Measurements from ENCODE around the gene FAM135A. TPM values are rescaled to one million over a fixed set of nuclear protein-coding genes. Genes with fewer than 3 reads are reported as not detected.
A peak's percentile ranks its signal among the peaks of the same experiment; 100 is the strongest.

FAM135A gene
- total and polyA plus RNA-seq, 2 of the 13 experiments (the other 11 are each of a cell fraction or from before 2014, with no cell fraction given): 26.9 to 31.5 TPM

GRCh38 chr6:70551566-70551965 is 138.3 kb downstream of the FAM135A start:
- H3K4me2 ChIP-seq (ENCODE audit: low read depth, low read length): no peak overlapping the region
- no peaks in the 10 kb centered on the region for H3K9me3 ChIP-seq (ENCODE audit: low read length)
- no peaks in the 10 kb centered on the region for H4K20me1 ChIP-seq (ENCODE audit: insufficient read depth, low read length)
- DNase-seq (ENCODE audit: low spot score) (no peak), FAIRE-seq (no peak), ATAC-seq (peak; percentile 68)
- H3K9ac ChIP-seq (ENCODE audit: insufficient read depth, low read depth, low read length): no peak overlapping the region
- intact Hi-C loops (cut with micrococcal nuclease; ENCODE audit: unreplicated experiment) (no loop called here), in situ Hi-C loops (cut with HindIII; ENCODE audit: extremely low pct_ligation_motif_present, low pct_unique_long_range_greater_than_20kb) (no loop called here)
- no peak for TF ChIP-seq CREBL2 (CRISPR knock-in tag; IDR thresholded peaks at IDR 0.05; ENCODE audit: borderline replicate concordance)
- TF ChIP-seq ZNF513 (CRISPR knock-in tag; conservative IDR thresholded peaks at IDR 0.05): no peak
- TF ChIP-seq ZBTB3 (CRISPR knock-in tag; IDR thresholded peaks at IDR 0.05; ENCODE audit: borderline replicate concordance, low read depth): no peak
- peak; percentile 29; the same call in 1 of the 2 replicates for TF ChIP-seq CTCF (CRISPR knock-in tag; IDR thresholded peaks at IDR 0.05)
- TF ChIP-seq STAG1 (CRISPR knock-in tag; IDR thresholded peaks at IDR 0.05): peak; percentile 40; the same call in 1 of the 2 replicates
- TF ChIP-seq PPARG (CRISPR knock-in tag; conservative IDR thresholded peaks at IDR 0.05): no peak
- TF ChIP-seq XBP1 (CRISPR knock-in tag; IDR thresholded peaks at IDR 0.05): no peak
- no peak for TF ChIP-seq KDM5B (CRISPR knock-in tag; IDR thresholded peaks at IDR 0.05; ENCODE audit: borderline replicate concordance)
- no peak for TF ChIP-seq KLF12 (CRISPR knock-in tag; IDR thresholded peaks at IDR 0.05; ENCODE audit: borderline replicate concordance)
- no peak for TF ChIP-seq SMAD1 (CRISPR knock-in tag; IDR thresholded peaks at IDR 0.05; ENCODE audit: borderline replicate concordance, low read depth)
- TF ChIP-seq HMG20A (CRISPR knock-in tag; IDR thresholded peaks at IDR 0.05; ENCODE audit: borderline replicate concordance): no peak
- TF ChIP-seq LCORL (IDR thresholded peaks at IDR 0.05): no peak
- TF ChIP-seq LCORL (CRISPR knock-in tag; IDR thresholded peaks at IDR 0.05): no peak
- TF ChIP-seq HNF4A (CRISPR knock-in tag; IDR thresholded peaks at IDR 0.05): peak; percentile 51
- no peak for TF ChIP-seq ARID3A (IDR thresholded peaks at IDR 0.05; ENCODE audit: low read depth, low read length)
- ChIA-PET POLR2A (interaction anchor here (1.0 kb wide), 1 partner anchor 138 kb away, joined by 3 read pairs; the partner anchor contains the start of gene FAM135A), CTCF (ENCODE audit: low intra/inter-chr PET ratio, low total read pairs) (interaction anchor here (0.6 kb wide), 1 partner anchor 134 kb away, joined by 3 read pairs; no protein-coding TSS in a partner anchor)
- no peak overlapping the region for H2AFZ ChIP-seq (ENCODE audit: low read length)
- no peaks in the 10 kb centered on the region for H3K27me3 ChIP-seq (ENCODE audit: control insufficient read depth in 1 of 2, insufficient read depth in 2 of 2, low read length in 2 of 2)
- no TSS peak for BruUV-seq (replicated peaks)
- 90% methylated on average over 1 of the region's 1 CpG for WGBS (ENCODE audit: low lambda C conversion rate)
- no peak overlapping the region for H3K4me3 ChIP-seq (replicated peaks in 1 of 3; ENCODE audit: insufficient read depth in 1 of 3, low read depth in 2 of 3, low read length in 3 of 3)
- no peaks in the 10 kb centered on the region for H3K79me2 ChIP-seq (ENCODE audit: insufficient read depth, low read length)
- H3K36me3 ChIP-seq (replicated peaks in 1 of 2; ENCODE audit: control insufficient read depth in 1 of 2, insufficient read depth in 2 of 2, low read length in 2 of 2): no peaks in the 10 kb centered on the region
- no peaks in the 10 kb centered on the region for H3K4me1 ChIP-seq (ENCODE audit: insufficient read depth, low read length)
- H3K27ac ChIP-seq (ENCODE audit: extremely low read length, insufficient read depth, low read length): no peak overlapping the region
